ENCODE data around the gene RSBN1L.
"Not testable (repeated sequence)": the region's sequence is repeated elsewhere in the genome, so short reads cannot be mapped to it uniquely, and the experiment has no call there.

RSBN1L gene

DNA sequence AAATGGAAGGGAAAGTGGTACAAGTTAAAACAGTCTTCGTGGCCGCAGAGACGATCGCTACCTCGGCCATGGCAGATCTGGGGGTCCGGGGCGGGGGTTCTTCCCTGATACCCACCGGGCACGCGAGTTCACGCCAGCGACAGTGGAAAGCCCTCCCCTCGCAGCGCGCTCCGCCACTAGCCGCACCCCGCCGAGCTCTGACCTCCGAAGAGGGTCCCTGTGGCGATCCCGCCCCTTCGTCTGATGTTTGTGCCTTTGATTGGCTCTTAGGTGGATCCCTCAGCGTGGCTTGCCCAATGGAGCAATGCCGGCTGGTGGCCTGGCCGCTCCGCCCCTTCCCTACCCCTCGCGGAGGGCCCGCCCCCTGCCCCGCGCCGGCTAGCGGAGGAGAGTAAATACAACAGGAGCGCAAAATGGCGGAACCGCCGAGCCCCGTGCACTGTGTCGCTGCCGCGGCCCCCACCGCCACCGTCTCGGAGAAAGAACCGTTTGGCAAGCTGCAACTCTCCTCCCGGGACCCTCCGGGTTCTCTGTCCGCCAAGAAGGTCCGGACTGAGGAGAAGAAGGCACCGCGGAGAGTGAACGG is at the start of gene RSBN1L:
TSS of gene RSBN1L (plus strand) at position 403 of the 586 bp plus-strand sequence. CDS start at position 414, 11 bp downstream.
- peak; percentile 78 for DNase-seq

DNA sequence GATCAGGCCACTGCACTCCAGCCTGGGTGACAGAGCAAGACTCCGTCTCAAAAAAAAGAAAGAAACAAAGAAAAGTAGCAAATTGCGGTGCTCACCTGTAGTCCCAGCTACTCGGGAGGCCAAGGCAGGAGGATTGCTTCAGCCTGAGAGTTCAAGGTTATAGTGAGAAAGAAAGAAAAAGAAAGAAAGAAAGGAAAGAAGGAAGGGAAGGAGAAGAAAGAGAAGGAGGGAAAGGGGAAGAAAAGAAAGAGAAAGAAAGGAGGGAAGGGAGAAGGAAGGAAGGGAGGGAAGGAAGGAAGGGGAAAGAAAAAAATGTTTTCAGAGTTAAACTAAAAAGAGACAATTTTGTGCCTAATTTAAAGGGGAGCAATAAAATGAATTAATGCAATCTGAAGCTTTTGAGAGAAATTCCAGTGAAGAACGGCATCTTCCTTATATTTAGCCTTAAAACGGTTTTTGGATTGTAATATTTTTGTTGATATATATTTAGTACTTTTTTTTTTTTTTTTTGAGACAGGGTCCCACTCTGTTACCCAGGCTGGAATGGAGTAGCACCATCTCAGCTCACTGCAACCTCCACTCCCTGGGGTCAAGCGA is 47.4 kb upstream of the RSBN1L start:
- no peak for DNase-seq

DNA sequence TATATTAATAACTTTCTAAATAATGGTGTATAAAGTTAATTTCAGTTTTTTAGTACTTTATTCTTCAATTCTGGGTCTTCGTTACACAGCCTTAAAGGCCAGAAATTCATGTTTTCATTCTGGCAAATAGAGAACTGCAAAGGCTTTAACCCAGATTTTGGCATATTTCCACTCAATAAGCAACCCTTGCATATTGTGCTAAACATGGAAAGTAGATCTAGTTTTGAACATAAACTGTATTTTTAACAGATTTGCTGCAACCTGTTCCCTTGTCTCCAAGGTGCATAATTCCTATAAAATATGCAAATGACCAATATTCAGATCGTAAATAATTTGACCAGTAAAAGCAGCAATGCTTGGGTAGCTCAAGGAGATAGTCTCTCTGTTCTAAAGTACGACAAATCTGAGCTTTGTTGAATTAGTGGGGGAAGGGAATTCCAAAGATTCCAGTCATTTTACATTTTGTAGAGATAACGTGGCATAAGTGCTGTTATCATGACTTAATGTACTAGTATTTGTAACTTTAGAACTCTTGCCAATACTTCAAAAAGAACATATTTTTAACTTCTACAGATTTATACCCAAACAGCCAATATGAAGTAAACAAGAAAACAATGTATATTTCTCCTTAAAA is 46.4 kb upstream of the RSBN1L start:
- no peak for DNase-seq

DNA sequence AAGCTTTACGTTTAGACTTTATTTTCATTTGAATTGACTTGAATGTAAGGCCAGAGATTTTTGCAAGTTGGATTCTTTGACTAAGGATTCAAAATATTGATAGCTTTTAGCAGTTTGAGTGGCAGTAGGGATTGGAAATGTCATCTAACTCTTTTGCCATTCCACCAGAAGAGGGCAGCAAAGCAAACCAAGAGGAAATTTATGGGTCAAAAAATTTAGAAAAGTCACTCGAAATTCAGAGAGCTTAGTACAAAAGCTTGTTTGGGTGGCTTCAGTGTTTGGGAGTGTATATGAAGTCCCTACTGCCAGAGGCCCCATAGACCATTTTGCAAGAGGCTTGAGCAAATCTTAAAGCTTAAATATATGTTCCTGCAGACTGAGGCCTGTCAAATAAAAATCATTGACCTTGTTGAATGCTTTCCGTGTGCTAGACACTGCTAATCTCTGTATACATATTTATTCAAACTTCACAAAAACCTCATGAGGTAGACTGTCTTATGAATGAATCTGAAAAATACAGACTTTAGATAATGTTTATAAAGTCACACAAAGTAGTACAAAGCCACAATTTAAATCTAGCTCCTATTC is 44.6 kb upstream of the RSBN1L start:
- DNase-seq: no peak

DNA sequence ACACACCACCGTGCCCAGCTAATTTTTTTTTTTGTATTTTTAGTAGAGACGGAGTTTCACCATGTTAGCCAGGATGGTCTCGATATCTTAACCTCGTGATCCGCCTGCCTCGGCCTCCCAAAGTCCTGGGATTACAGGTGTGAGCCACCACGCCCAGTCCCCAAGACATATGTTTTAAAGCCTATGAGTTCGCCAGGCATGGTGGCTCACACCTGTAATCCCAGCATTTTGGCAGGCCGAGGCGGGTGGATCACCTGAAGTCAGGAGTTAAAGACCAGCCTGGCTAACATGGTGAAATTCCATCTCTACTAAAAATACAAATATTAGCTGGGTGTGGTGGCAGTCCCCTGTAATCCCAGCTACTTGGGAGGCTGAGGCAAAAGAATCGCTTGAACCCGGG is 43.4 kb upstream of the RSBN1L start:
- not testable (repeated sequence) for DNase-seq

DNA sequence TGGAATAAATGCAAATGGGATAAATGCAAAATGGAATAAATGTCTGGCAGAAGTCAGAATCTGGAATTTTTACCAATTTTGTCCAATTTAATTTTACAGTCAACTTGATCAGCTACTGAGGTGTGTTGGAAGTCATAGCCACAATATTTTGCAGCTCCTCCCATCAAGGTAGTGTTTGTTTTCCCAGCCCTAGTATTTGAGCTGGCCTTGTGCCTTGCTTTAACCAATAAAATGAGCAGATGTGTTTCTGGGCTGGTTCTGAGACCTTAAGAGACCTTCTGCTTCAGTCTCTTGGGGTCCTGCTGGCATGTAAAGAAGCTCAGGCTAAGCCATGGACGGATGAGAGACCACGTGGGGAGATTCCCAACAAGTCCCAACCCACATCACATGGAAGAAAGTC is 42.7 kb upstream of the RSBN1L start:
- no peak for DNase-seq

DNA sequence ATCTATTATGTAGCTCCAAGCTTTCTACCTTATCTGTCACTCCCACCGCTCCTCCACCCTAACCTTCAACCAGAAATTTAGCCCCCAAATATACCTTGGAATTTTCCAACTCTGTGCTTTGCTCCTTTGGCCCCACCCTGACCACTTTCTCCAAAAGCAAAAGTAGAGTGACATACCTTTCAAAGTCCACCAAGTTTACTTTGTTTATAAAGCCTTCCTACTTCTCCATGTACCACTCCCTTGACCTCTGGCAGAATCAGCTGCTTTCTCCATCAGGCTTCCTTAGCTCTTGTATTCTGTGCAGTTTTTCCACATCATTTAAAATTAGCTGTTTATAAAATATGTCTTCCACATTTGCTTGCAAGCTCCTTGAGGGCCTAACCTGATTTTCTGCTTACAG is 40.9 kb upstream of the RSBN1L start:
- DNase-seq: no peak

DNA sequence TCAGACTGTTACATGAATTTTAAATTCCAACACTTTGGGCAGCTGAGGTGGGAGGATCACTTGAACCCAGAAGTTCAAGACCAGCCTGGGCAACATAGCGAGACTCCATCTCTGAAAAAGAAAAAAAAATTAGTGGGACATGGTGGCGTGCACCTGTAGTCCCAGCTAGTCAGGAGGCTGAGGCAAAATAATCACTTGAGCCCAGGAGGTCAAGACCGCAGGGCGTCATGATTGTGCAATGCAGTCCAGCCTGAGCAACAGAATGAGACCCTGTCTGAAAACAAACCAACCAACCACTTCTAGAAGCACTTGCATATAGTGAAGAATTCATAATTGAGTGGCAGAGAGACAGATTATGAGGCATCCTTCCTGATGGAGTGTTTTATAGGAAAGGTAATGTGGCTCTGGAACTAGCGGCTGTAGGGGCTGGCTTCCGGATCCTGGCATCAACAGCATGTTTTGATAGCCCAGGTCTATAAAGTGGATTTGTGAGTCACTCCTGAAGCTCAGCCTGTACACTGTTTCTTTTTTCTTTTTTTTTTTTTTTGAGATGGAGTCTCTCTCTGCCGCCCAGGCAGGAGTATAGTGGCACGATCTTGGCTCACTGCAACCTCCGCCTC is 40.3 kb upstream of the RSBN1L start:
- no peak for DNase-seq

DNA sequence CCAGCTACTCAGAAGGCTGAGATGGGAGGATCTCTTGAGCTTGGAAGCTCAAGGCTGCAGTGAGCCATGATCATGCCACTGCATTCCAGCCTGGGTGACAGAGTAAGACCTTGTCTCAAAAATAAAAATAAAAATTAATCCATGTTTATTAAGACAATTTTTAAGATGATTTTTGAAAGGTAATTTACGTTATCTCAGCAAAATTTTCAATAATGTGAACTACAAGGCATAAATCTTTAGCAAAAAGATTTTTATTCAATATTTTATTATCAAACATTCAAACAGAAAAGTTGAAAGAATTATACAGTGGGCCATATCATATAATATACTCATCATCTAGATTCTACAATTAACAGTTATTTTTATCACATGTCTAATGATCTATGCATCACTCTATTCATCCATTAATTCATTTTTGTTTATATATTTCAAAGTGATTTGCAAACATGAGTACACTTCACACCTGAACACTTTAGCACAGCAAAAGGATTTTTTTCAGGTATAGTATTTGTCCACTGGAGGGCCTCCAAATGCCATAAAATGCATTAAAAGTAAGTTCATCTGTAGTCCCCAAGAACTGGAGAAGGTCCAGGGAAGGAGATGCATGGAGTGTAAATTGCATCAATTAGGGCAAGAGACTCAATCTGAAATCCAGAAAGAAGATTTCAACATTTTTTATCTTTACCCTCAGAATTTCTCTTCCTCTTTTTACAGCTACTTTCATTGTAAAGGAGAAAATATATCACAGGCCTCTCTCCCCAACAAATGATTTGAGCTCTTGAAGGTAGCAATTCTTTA is 38.6 kb upstream of the RSBN1L start:
- DNase-seq: no peak

DNA sequence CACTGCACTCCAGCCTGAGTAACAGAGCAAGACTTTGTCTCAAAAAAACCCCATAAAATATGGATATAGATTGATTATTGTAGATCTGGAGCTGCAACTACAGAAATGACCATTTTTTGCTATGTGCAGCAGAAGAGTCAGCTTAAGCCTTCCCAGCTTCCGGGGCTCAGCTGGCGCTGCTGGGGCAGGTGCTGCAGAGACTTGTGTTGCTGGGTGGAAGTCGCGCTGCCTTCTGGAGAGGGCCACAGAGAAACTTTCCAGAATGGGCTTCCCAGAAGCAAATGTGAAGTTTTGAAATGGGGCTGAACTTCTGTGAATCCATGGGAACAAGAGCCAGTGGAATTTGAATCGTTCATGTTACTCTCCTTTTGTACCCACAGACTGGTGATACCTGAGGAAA is 37.3 kb upstream of the RSBN1L start:
- no peak for DNase-seq

DNA sequence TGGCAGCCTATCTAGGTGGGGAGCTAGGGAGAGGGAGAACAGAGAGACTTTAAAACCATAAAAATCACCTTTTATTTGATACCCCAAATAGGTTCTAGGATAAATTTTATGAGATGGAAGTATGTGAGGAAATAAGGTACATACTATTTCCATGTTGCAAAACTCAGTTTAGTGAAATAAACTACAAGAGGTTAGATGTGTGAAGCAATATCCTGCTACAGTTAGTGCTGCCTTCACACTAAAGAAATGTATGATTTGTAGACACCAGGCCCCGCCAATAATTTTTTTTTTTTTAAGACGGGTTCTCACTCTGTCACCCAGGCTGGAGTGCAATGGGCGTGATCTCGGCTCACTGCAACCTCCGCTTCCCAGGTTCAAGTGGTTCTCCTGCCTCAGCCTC is 34.4 kb upstream of the RSBN1L start:
- DNase-seq: no peak

DNA sequence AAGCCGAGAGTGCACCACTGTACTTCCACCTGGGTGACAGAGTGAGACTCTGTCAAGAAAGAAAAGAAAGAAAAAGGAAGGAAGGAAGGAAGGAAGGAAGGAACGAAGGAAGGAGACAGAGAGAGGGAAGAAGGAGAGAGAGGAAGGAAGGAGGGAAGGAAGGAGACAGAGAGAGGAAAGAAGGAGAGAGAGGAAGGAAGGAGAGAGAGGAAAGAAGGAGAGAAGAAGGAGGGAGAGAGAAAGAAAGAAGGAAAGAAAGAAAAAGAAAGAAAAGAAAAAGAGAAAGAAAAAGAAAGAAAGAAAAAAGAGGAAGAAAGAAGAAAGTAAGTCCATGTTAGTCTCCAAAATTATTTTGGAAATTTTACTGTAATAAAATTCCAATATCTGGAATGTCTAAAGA is 33.4 kb upstream of the RSBN1L start:
- no peak for DNase-seq

DNA sequence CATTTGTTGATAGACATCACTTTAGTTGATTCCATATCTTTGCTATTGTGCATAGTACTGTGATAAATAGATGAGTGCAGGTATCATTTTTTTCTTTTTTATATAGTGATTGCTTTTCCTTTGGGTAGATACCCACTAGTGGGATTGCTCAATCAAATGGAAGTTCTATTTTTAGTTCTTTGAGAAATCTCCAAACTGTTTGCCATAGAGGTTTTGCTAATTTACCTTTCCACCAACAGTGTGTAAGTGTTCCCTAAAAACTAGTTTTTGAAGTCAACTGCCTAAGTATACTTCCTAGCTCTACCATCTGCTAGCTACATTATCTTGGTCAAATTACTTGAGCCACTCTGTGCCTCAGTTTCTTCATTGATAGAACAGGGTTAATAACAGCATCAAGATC is 31.5 kb upstream of the RSBN1L start:
- no peak for DNase-seq

DNA sequence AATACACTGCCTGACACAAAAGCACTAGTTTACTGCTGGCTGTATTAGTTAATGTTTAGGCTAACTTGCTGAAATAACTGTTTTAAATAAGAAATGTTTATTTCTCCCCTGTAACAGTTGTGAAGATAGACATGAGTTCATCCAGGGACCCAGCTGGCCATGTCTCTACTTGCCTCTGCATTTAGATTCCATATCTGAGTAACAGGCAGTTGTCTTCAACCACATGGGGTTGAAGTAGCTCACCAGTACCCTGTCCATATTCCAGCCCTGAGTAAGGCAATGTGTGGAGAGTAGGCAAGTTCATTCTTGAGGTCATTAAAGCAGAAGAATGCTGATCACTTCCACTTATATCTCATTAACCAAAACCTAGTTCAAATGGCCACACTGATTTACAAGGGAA is 31.1 kb upstream of the RSBN1L start:
- no peak for DNase-seq

DNA sequence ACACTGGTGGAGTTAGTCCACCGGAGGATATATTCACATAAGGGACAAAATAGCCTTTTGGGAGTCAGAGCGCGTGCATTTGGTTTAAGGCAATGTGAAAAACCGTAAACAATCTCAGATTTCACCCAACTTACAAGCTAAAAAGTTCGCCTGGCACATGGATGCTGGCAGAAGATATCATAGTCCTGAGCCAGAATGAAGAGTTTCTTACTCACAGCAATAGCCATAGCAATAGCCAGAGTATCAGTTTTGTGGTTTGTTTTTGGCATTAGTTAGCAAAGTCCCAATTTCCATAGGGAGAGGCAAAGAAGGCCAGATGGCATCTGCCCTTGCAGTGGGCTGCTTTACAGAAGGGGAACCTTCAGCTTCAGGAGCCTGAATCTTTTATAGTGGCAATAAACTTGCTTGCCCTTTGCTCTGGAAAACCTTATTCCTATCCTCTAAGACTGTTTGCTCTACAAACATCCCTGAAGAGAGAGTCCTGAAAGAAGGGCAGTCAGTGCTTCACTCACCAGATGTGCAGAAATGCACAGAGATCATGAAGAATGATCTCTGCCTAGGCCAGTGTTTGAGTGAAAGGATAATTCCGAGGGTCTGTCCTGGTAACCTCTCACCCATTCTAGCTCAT is 28.7 kb upstream of the RSBN1L start:
- DNase-seq: no peak

DNA sequence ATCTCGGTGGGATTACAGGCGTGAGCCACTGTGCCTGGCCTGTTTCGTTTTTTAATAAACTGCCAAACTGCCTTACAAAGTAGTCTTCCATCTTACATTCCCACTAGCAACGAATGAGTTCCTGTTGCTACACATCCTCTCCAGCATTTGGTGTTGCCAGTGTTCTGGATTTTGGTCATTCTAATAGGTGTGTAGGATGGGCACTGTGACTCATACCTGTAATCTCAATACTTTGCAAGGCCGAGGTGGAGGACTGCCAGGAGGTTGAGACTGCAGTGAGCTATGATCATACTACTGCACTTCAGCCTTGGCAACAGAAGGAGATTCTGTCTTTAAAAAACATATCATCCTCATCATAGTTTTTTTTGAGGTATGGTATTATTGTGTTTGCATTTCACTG is 21.4 kb upstream of the RSBN1L start:
- no peak for DNase-seq

DNA sequence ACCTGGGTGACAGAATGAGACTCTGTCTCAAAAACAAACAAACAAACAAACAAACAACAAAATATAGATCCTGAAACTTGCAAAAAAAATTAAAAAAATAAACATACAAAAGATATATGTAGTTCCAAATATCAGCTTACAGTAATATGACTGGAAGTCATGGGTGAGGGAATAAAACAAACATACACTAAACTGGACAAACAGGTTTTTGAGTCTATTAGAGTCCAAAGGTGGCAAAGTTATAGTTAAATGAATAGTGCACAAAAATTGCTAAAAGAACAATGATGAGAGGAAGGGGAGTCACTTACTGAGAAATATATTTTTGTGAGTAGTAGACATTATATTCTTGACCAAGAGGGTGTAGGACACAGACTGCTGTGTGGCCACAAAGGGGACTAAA is 16.7 kb upstream of the RSBN1L start:
- no peak for DNase-seq

DNA sequence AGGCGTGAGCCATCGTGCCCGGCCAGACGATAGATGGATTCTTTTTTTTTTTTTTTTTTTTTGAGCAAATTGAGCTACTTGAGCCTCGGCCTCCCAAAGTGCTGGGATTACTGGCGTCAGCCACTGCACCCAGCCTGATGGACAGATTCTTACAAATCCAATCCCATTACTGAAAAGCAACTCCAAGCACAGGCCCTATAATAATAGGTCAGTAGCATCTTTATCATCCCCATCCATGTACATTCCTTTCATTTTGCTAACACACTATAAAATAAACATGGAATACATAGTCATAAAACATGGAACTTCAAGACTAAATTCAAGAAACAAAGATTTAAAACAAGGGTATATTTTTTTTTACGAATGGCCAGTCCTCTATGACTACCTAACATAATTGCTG is 16.0 kb upstream of the RSBN1L start:
- no peak for DNase-seq

DNA sequence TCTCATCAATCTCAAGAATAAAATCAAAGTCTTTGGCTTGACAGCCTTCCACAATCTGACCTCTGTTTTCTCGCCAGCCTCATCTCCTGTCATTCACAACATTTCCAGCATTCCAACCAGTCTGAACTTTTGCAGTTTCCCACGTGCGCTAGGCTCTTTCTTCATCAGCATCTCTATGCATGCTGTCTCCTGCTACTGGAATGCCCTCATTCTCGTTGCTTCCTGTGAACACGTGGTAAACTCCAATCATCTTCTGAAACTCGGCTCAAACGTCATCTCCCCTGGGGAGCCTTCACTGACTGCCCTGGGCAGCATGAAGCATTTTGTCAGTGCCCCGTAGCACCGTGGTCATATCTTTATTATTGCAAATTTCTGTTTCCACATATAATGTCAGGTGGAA is 12.2 kb upstream of the RSBN1L start:
- DNase-seq: no peak

DNA sequence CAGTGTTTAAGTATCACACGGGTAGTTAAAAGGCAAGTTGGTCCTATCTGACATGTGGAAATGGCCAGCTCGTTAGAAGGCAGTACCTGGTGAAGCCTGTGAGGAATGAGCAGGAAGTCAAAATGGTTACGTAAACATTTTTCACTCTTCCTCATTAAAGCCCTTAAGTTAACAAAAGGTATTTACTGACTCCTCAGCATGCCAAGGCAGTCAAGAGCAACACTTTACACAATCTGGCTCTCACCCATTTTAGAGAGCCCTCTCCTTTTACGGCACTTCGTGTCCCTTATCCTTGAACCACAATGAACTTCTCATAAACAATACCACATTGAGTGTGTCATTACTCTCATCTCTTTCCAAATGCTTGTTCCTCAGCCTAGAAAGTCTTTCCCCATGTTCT is 11.0 kb upstream of the RSBN1L start:
- DNase-seq: no peak

DNA sequence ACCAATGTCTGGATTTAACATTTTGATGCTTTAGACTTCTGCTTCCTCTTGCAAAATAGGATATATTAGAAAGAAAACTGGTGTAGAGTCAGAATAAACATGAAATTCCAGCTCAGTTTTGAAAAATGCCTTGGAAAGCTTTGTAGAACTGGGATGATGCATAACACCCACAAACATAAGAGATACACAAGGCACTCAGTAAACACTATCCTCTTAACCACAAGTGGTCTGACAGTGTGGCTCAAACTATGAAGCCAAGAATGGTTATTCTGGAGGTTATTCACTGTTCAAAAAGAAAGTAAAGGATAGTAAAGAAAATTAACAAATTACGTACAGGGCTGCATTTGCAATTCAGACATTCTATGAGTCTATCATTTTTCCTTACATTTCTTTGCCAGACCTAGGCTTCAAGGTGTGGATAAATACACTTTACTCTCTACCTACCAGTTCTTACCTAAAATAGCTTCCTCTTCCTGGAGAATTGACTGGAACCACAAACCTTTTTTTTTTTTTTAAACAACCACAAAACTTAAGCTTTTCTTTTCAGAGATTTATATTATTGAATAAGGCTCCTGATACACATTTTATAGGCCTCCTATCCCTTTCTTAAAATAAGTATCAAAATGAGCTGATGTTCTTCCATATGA is 9.0 kb upstream of the RSBN1L start:
- no peak for DNase-seq

DNA sequence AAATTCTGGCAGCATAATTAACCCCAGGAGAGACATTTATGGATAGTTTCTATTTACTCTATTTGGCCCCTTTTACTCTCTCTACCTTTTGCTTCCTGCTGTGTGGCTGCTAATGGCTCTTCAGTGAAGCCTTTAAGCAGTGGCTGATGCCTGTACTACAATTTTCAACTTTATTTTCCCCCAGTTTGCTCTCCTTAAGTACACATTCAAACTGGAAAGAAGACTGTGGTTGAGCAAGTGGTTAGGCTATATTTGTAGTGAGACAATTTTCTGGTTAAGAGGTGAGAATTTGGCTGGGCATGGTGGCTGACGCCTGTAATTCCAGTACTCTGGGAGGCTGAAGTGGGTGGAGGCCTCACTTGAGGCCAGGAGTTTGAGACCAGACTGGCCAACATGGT is 8.5 kb upstream of the RSBN1L start:
- no peak for DNase-seq

Data from cortex of kidney (tissue), 1 donor.